GM19455 (cell line): ENCODE results near the gene MYO7A.

Experiments
- ATAC-seq: cut with Tn5 transposase; IDR thresholded peaks from one replicate; pipeline ENCODE4 v1.9.1; 2021; ENCODE audit not compliant: unreplicated experiment

The MYO7A gene

DNA sequence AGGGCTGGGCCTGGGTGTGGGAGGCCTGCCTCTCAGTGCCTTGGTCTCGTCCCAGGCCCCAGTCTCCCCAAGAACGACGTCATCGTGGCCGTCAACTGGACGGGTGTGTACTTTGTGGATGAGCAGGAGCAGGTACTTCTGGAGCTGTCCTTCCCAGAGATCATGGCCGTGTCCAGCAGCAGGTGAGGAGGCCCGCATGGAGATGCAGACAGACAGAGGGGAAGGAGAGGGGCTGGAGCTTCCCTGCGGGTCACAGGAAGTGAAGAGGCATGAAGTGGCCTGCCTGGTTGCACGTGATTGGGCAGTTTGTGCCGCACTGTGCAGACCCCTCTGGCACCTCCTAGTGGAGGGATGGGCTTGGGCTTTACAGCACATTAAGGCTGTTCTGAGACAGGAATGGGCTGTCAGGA is 70.4 kb downstream of the MYO7A start:
- no peak for ATAC-seq

DNA sequence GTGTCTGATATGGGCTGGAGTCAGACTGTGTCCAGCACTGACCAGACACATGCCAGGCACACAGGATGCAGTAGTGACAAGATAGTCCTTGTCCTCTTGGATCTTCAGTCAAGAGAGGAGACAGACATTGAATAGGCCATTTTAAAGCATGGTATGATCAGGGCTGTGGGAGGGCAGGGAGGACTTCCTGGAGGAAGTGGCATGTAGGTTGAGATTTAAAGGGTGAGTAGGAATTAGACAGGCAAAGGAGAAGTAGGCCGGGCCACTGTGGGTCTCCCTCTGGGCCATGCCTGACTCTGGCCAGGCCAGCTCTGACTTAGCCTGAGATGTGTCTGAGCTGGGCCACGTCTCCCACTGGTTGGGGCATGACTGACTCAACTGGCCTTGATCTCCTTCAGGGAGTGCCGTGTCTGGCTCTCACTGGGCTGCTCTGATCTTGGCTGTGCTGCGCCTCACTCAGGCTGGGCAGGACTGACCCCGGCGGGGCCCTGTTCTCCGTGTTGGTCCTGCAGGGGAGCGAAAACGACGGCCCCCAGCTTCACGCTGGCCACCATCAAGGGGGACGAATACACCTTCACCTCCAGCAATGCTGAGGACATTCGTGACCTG is 71.2 kb downstream of the MYO7A start:
- ATAC-seq = no peak

- no peak for ATAC-seq
Measured at GRCh38 chr11:77200351-77201268, 72.6 kb downstream of the MYO7A start.

- ATAC-seq = no peak
Measured at GRCh38 chr11:77201370-77201769, 73.3 kb downstream of the MYO7A start.

GRCh38 chr11:77201991-77202841 is 74.2 kb downstream of the MYO7A start:
- ATAC-seq = no peak

- ATAC-seq = no peak
Measured at GRCh38 chr11:77202941-77203900, 75.2 kb downstream of the MYO7A start.

DNA sequence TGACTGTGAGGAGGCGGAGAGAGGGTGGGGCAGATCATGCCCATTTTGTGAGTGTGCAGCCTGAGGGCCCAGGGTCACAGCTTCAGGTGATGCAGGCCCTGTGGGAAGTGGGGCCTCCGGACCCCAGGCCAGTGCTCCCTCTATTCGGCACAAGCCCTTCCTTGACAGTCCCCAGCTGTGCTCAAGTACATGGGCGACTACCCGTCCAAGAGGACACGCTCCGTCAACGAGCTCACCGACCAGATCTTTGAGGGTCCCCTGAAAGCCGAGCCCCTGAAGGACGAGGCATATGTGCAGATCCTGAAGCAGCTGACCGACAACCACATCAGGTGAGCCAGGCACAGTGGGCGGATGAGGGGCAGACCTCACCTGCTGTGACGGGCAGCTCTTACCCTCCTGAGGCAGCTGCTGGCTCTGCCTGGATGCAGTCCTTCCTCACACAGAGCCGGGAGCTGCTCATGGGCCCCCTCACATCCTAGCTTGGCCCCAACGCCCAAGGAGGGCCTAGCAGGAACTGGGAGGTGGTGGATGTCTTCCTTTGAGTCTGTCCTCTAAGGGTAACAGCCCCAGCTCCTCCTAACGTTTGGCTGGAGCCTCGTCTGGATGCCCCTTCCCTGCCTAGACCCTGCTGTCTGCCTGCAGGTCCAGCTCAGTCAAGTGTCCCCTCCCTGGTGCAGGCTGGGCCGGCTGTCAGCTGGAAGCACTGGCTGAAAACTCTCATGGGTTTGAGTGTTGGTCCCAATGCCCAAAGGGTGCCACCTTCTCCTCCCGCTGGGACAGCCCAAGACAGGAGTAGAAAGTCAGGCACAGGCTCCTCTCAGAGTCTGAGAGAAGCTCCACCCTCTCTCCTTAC is 76.1 kb downstream of the MYO7A start:
- ATAC-seq = no peak

- no peak for ATAC-seq
Measured at GRCh38 chr11:77204754-77205466, 76.9 kb downstream of the MYO7A start.

GRCh38 chr11:77205467-77206263 is 77.6 kb downstream of the MYO7A start:
- ATAC-seq = no peak

- ATAC-seq = no peak
Measured at GRCh38 chr11:77206264-77207018, 78.4 kb downstream of the MYO7A start.

DNA sequence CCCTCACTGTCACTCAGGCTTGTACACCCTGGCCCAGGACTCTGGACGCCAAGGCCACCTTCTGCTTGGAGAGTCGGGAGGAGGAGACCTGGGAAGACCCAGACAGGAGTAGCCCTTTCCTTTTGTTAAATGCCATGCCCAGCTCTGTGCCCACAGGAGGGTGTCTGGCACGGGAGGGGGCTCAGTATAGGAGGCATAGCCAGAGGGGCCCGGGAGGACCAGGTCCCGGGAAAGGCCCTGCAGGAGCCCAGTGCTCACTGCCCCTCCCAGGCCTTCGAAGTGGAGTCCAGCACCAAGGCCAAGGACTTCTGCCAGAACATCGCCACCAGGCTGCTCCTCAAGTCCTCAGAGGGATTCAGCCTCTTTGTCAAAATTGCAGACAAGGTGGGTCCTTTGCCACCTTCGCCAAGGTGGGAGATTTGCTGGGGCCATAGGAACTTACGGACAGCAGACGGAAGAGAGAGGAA is 79.0 kb downstream of the MYO7A start:
- no peak for ATAC-seq

DNA sequence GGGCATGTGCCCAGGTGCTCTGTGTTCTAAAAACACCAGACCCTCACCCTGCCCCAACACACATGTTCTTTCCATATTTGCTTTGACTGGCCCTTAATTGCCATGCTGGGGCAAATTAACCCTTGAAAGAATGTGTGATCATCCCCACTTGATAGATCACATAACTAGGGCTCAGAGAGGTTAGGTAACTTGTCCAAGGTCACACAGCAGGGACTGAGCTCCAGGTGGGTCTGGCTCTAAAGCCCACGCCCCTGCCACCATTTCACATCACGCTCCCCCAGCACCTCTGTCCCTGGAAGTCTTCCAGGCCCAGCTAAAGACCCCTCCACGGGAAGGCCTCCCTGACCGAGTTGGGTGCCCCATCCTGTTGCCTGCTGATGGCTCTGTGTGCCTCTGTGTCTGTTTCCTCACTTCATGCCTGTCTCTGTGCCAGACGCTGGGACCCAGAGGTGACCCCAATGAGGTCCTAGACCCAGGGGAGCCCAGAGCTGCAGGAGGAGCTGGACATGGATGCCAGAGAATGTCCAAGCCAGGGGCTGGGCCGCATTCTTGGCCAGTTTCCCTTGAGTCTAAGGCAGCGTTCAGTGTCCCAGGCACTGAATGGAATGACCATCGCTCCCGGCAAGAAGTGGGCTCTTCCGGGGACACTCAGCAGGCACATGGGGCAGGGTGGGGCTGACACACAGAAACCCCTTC is 79.7 kb downstream of the MYO7A start:
- ATAC-seq = no peak

GRCh38 chr11:77208535-77208934 is 80.5 kb downstream of the MYO7A start:
- ATAC-seq = no peak

- no peak for ATAC-seq
Measured at GRCh38 chr11:77209663-77210062, 81.6 kb downstream of the MYO7A start.

DNA sequence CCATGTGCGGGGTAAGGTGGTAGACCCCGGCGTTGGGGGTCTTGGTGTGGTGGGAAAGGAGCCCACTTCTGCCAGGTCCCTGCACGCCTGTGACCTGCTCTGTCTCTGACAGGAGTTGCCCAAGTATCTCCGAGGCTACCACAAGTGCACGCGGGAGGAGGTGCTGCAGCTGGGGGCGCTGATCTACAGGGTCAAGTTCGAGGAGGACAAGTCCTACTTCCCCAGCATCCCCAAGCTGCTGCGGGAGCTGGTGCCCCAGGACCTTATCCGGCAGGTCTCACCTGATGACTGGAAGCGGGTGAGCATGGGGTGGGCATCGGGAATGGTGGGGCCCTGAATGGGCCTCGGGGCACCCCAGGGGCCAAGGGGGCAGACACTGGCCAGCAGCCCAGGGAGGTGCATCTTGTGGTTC is 83.0 kb downstream of the MYO7A start:
- ATAC-seq = no peak

- ATAC-seq = no peak
Measured at GRCh38 chr11:77211594-77212251, 83.7 kb downstream of the MYO7A start.
